Kidney epithelial cell (primary cell): ENCODE results near the gene RECK. TPM values are rescaled to one million over a fixed set of nuclear protein-coding genes. Genes with fewer than 3 reads are reported as not detected.

ENCODE experiments used
- DNase-seq: peaks from one replicate; pipeline ENCODE4 v3.0.0-alpha.2; 2010; ENCODE audit warnings: low read depth
- H3K27me3 ChIP-seq: 2 replicates; pipeline ENCODE4 v1.6.0; 2011; ENCODE audit warnings: low read length; ENCODE audit not compliant: control insufficient read depth, insufficient read depth
- H3K36me3 ChIP-seq: 2 replicates; pipeline ENCODE4 v1.5.1; 2011; ENCODE audit warnings: low read length; ENCODE audit not compliant: control insufficient read depth, insufficient read depth
- H3K4me3 ChIP-seq: 2 replicates; pipeline ENCODE4 v1.5.1; 2011; ENCODE audit warnings: low read depth, mild to moderate bottlenecking, control low read depth, low read length
- total RNA-seq: library from RNA; depleted of rRNA; stranded (reverse); fragments of >200 nt; gene quantifications from 2 replicates; pipeline ENCODE4 v1.2.3, GENCODE V29; 2015
- TF ChIP-seq, protein P1 (sequence below): IDR thresholded peaks from 2 replicates; pipeline ENCODE4 v1.5.1; 2011; ENCODE audit warnings: mild to moderate bottlenecking, moderate library complexity, low read length, control low read depth, inconsistent platforms; ENCODE audit not compliant: insufficient read depth, poor library complexity, severe bottlenecking

Gene RECK
- total RNA-seq, 1 donor from 2014 or later, result 4.0 TPM

- no peaks in the 10 kb centered on the region for H3K36me3 ChIP-seq
- no peaks in the 10 kb centered on the region for H3K27me3 ChIP-seq
- H3K4me3 ChIP-seq, result no peak overlapping the region
- DNase-seq, result no peak
- TF ChIP-seq, protein P1, sequence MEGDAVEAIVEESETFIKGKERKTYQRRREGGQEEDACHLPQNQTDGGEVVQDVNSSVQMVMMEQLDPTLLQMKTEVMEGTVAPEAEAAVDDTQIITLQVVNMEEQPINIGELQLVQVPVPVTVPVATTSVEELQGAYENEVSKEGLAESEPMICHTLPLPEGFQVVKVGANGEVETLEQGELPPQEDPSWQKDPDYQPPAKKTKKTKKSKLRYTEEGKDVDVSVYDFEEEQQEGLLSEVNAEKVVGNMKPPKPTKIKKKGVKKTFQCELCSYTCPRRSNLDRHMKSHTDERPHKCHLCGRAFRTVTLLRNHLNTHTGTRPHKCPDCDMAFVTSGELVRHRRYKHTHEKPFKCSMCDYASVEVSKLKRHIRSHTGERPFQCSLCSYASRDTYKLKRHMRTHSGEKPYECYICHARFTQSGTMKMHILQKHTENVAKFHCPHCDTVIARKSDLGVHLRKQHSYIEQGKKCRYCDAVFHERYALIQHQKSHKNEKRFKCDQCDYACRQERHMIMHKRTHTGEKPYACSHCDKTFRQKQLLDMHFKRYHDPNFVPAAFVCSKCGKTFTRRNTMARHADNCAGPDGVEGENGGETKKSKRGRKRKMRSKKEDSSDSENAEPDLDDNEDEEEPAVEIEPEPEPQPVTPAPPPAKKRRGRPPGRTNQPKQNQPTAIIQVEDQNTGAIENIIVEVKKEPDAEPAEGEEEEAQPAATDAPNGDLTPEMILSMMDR, result no peak
Measured at GRCh38 chr9:36021968-36022367, 14.7 kb upstream of the RECK start.

DNA sequence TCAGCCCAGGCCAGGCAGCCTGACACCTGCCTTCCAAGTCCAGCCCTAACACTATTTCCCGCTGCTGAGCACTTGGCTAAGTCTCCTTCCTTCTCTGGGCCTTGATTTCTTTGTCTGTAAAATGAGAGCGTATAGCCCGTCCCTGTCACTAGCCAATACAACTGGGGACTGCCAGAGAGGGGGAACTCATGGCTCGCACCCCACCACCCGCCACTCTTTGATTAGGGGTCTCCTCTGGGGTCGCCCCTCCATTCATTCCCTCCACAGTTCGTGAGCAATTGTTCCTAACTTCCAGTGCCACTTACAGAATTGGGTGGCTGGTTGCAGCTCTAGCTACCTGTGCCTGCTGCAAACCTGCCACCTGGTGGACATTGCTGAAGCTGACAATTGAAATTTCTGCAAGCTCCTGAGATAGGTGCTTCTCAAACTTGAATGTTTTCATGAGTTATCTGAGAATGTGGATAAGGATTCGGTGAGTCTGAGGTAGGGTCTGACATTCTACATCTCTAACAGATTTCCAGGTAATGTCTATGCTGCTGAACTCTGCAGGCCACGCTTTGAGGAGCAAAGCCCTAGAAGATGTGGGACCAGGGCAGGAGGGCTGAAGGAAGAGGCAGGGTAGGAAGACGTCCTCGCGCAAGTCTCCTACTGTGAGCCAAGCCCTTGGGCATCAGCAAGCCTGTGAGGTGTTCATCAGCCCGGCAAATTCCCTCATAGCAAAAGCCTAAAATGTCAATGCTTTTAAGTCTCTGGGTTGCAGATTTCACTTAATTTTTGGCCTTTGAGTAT, 13.3 kb upstream of the RECK start:
- H3K36me3 ChIP-seq, result no peaks in the 10 kb centered on the region
- TF ChIP-seq, protein P1, result peak; percentile 85
- peak; percentile 31 for DNase-seq
- H3K27me3 ChIP-seq, result no peaks in the 10 kb centered on the region
- no peak overlapping the region for H3K4me3 ChIP-seq

DNA sequence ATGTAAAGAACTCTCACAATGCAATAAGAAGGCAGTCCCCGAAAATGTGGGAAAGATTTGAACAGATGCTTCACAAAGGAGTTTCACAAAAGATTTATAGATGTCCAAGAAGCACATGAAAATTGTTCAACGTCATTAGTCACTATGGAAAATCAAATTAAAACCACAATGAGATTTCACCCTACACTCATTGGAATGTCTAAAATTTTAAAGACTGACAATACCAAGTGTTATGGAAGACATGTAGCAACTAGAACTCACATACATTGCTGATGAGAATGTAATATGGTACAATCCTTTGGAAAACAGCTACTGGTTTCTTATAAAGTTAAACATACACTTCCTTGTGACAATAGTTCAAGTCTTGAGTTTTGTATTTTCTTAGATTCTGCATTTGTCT, 11.0 kb upstream of the RECK start:
- TF ChIP-seq, protein P1, result no peak
- no peaks in the 10 kb centered on the region for H3K36me3 ChIP-seq
- H3K27me3 ChIP-seq, result no peaks in the 10 kb centered on the region
- H3K4me3 ChIP-seq, result no peak overlapping the region
- DNase-seq, result no peak

- H3K36me3 ChIP-seq, result no peaks in the 10 kb centered on the region
- no peak overlapping the region for H3K4me3 ChIP-seq
- no peaks in the 10 kb centered on the region for H3K27me3 ChIP-seq
- DNase-seq, result no peak
- TF ChIP-seq, protein P1, result no peak
Measured at GRCh38 chr9:36029202-36029601, 7.5 kb upstream of the RECK start.

DNA sequence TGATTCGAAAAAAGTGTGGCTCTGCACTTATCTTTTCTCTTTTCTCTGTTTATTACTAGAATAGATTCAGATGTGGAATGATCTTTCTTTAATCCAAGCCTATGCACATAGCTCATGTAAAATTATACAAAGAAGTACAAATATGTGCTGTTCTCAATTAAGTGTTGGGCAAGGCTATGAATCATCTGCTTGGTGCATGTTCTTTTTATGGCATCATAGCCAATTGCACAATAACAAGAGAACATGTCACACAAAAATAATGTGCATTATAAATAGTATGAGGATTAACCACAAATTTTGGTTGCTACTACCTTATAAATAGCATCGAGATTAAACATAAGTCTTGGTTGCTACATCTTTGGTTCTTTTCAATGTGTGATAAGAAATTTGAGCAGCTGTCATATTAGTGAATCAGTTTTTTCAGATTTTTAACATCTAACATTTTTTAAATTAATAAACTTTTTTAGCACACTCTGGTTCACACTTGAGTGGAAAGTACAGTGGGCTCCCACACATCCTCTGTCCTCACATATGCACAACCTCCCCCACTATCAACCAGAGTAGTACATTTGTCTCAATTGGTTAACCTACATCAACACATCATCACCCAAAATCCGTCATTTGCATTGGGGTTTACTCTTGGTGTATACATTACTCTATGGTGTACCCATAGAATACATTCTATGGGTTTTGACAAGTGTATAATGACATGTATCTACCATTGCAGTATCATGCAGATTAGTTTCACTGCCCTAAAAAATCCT, 6.8 kb upstream of the RECK start:
- Histone ChIP-seq H3K36me3 (no peaks in the 10 kb centered on the region), H3K4me3 (no peak overlapping the region), H3K27me3 (no peaks in the 10 kb centered on the region)
- peak; percentile 76 for DNase-seq
- TF ChIP-seq, protein P1, result no peak
